ENCODE data around the gene CCDC83. TPM values are rescaled to one million over a fixed set of nuclear protein-coding genes. Genes with fewer than 3 reads are reported as not detected.
A peak's percentile ranks its signal among the peaks of the same experiment; 100 is the strongest.

The CCDC83 gene
- total RNA-seq, 1 donor from 2014 or later = not detected

GRCh38 chr11:85809863-85810262, 45.3 kb upstream of the CCDC83 start:
- peak overlapping the region; percentile 82 for H3K4me3 Mint-ChIP-seq (ENCODE audit: unreplicated experiment)
- peaks cover 2% of the 10 kb centered on the region for H3K4me1 Mint-ChIP-seq (ENCODE audit: low read depth, unreplicated experiment)
- TF ChIP-seq, protein P1, sequence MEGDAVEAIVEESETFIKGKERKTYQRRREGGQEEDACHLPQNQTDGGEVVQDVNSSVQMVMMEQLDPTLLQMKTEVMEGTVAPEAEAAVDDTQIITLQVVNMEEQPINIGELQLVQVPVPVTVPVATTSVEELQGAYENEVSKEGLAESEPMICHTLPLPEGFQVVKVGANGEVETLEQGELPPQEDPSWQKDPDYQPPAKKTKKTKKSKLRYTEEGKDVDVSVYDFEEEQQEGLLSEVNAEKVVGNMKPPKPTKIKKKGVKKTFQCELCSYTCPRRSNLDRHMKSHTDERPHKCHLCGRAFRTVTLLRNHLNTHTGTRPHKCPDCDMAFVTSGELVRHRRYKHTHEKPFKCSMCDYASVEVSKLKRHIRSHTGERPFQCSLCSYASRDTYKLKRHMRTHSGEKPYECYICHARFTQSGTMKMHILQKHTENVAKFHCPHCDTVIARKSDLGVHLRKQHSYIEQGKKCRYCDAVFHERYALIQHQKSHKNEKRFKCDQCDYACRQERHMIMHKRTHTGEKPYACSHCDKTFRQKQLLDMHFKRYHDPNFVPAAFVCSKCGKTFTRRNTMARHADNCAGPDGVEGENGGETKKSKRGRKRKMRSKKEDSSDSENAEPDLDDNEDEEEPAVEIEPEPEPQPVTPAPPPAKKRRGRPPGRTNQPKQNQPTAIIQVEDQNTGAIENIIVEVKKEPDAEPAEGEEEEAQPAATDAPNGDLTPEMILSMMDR (IDR thresholded peaks at IDR 0.05; ENCODE audit: partially characterized antibody, unreplicated experiment) = no peak
- no peaks in the 10 kb centered on the region for H3K9me3 Mint-ChIP-seq (ENCODE audit: unreplicated experiment)
- H3K27ac Mint-ChIP-seq (ENCODE audit: unreplicated experiment) = no peak overlapping the region
- H3K27me3 Mint-ChIP-seq (ENCODE audit: unreplicated experiment) = peaks cover 11% of the 10 kb centered on the region
- DNase-seq = peak; percentile 43
- no peaks in the 10 kb centered on the region for H3K36me3 Mint-ChIP-seq (ENCODE audit: unreplicated experiment)

DNA sequence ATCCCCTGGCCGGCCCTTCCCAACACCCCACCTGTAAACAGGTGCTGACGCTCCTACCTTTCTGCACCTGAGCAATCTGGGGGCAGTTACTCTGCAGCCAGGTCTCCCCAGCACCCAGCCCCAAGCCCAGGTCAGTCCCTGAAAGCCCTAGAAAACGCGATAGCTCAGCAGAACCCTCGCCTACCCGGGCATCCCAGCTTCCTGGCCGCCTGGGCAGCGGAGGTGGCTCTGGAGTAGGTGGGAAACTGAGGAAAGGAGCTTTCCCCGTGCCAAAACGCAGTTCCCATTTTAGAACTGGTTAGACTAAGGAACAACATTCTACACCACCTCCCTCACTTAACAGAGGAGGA, 44.7 kb upstream of the CCDC83 start:
- H3K27ac Mint-ChIP-seq (ENCODE audit: unreplicated experiment) = no peak overlapping the region
- DNase-seq = no peak
- no peaks in the 10 kb centered on the region for H3K9me3 Mint-ChIP-seq (ENCODE audit: unreplicated experiment)
- peaks cover 2% of the 10 kb centered on the region for H3K4me1 Mint-ChIP-seq (ENCODE audit: low read depth, unreplicated experiment)
- H3K36me3 Mint-ChIP-seq (ENCODE audit: unreplicated experiment) = no peaks in the 10 kb centered on the region
- TF ChIP-seq, protein P1 (IDR thresholded peaks at IDR 0.05; ENCODE audit: partially characterized antibody, unreplicated experiment) = no peak
- peak overlapping the region; percentile 82 for H3K4me3 Mint-ChIP-seq (ENCODE audit: unreplicated experiment)
- peaks cover 11% of the 10 kb centered on the region for H3K27me3 Mint-ChIP-seq (ENCODE audit: unreplicated experiment)

- TF ChIP-seq, protein P1 (IDR thresholded peaks at IDR 0.05; ENCODE audit: partially characterized antibody, unreplicated experiment) = no peak
- Mint-ChIP-seq H3K27ac (ENCODE audit: unreplicated experiment) (no peak within 1 kb of the TSS), H3K4me1 (ENCODE audit: low read depth, unreplicated experiment) (peaks cover 2% of the 10 kb centered on the region), H3K9me3 (ENCODE audit: unreplicated experiment) (no peaks in the 10 kb centered on the region), H3K27me3 (ENCODE audit: unreplicated experiment) (peaks cover 11% of the 10 kb centered on the region), H3K4me3 (ENCODE audit: unreplicated experiment) (peak within 1 kb of the TSS; percentile 89), H3K36me3 (ENCODE audit: unreplicated experiment) (no peaks in the 10 kb centered on the region)
- peak; percentile 69 for DNase-seq
These were observed 44.1 kb upstream of the CCDC83 start, which contains the start of gene SYTL2 for GRCh38 chr11:85810871-85811611. TSS of gene SYTL2 (minus strand) at chr11:85811141. CDS start at chr11:85757725, 53,416 bp downstream.

DNA sequence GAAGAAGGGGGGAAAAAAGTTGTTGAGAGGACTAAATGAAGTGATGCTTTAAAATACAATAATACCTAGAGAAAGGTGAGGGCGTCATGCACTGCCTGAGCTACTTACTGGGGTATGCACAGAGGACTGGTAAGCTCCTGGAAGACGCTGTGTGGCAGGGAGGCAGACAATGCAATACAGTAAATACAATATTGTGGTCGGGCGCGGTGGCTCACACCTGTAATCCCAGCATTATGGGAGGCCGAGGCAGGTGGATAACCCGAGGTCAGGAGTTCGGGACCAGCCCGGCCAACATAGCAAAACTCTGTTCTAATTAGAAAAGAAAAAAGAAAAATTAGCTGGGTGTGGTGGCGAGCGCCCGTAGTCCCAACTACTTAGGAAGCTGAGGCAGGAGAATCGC, 43.6 kb upstream of the CCDC83 start:
- Mint-ChIP-seq H3K27ac (ENCODE audit: unreplicated experiment) (no peak overlapping the region), H3K36me3 (ENCODE audit: unreplicated experiment) (no peaks in the 10 kb centered on the region), H3K27me3 (ENCODE audit: unreplicated experiment) (peaks cover 11% of the 10 kb centered on the region), H3K4me3 (ENCODE audit: unreplicated experiment) (peak overlapping the region; percentile 89), H3K4me1 (ENCODE audit: low read depth, unreplicated experiment) (peaks cover 2% of the 10 kb centered on the region), H3K9me3 (ENCODE audit: unreplicated experiment) (no peaks in the 10 kb centered on the region)
- no peak for DNase-seq
- TF ChIP-seq, protein P1 (IDR thresholded peaks at IDR 0.05; ENCODE audit: partially characterized antibody, unreplicated experiment) = no peak

DNA sequence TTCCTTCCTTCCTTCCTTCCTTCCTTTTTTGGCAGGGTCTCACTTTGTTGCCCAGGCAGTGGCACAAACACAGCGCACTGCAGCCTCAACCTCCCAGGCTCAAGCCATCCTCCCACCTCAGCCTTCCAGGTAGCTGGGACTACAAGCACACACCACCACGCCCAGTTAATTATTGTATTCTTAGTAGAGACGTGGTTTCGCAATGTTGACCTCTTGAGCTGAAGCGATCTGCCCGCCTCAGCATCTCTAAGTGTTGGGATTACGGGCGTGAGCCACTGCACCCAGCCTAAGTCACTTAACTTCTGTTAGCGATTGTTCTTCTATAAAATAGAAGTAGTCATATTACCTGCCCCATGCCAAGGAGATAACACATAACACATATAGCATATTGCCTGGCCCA, 41.5 kb upstream of the CCDC83 start:
- H3K27me3 Mint-ChIP-seq (ENCODE audit: unreplicated experiment) = peaks cover 11% of the 10 kb centered on the region
- DNase-seq = no peak

More for the DNA sequence above, 41.5 kb upstream of the CCDC83 start:
- no peak overlapping the region for H3K4me3 Mint-ChIP-seq (ENCODE audit: unreplicated experiment)
- peaks cover 2% of the 10 kb centered on the region for H3K4me1 Mint-ChIP-seq (ENCODE audit: low read depth, unreplicated experiment)
- no peaks in the 10 kb centered on the region for H3K36me3 Mint-ChIP-seq (ENCODE audit: unreplicated experiment)
- no peaks in the 10 kb centered on the region for H3K9me3 Mint-ChIP-seq (ENCODE audit: unreplicated experiment)
- TF ChIP-seq, protein P1 (IDR thresholded peaks at IDR 0.05; ENCODE audit: partially characterized antibody, unreplicated experiment) = no peak
- no peak overlapping the region for H3K27ac Mint-ChIP-seq (ENCODE audit: unreplicated experiment)
